Measurements from ENCODE around the gene DPEP1.
"Not testable (repeated sequence)": the region's sequence is repeated elsewhere in the genome, so short reads cannot be mapped to it uniquely, and the experiment has no call there.

Gene DPEP1

DNA sequence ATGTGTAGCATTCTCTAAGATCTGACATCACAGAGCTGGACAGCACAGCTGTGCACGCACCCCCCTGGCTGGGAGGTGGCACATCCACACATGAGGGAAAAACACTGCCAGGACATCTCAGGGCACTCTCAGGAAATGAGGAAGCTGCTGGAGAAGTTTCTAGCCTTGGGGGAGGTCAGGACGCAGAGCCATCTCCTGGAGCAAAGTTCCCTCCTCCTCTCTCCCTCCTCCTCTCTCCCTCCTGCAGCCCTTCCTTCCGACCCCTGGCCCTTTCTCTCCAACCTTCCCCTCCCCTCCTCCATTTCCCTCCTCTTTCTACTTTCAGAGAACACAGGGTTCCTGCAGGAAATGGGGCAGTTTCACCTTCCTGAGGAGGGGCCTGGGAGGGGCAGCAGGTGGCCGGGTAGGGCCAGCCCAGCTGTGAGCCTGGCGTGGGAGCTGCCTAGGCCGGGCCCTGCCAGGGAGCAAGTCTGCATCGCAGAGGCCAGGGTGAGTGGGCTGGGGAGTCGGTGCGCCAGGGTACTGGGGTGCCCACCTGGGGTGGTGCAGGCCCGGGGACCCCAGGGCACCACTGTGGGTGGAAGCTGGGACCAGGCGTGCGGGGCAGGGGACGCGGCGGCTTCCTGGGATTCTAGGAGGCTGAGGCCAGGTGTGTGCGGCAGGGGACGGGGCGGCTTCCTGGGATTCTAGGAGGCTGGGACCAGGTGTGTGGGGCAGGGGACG lies at the start of gene DPEP1:
Gene DPEP1 (plus strand): TSS at position 412 of the 723 bp plus-strand sequence. CDS start 16,769 bp downstream, outside the sequence.
- DNase-seq (ENCODE audit: low read depth): no peak

DNA sequence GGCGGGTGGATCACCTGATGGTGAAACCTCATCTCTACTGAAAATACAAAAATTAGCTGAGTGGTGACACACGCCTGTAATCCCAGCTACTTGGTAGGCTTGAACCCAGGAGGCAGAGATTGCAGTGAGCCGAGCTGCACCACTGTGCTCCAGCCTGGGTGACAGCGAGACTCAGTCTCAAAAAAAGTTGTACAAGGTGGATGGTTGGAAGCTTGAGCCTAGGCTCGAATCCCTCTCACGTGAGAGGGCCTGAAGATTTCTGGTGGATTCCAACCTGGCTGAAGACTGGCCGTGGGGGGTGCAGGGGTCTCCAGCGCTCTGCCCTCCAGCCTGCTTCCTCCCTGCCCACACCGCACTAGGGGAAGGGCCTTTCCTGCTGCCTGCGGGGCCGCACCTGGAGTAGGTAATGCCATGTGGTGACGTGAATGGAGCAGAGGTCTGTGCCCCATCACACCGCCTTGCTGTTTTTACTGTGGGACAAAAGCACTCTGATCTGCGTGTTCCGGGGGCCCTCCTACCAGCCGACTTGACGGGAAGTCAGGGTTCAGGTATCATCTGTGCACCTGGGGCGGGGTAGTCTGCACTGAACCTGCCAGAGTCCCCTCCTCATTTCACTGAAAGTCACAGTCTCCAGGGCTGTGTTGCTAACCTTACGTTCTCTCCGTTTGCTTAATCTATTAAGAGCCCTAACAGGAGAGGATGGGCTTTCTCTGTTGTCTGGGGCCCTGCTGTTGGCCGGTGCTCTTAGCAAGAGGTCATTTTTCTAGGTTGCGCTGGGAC lies 48.8 kb upstream of the DPEP1 start:
- DNase-seq (ENCODE audit: low read depth): no peak

DNA sequence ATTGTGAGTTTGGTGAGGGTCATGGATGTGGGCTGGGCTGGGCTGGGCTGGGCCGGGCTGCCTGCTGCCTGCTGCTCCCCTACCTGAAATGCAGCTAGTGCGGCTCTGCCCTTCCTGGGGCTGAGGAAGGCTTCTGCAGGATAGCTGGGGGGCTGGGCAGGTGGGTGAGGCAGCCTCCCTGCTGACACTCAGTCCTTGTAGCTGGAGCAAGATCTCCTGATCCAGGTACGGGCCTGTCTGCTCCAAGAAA lies 48.3 kb upstream of the DPEP1 start:
- no peak for DNase-seq (ENCODE audit: low read depth)

DNA sequence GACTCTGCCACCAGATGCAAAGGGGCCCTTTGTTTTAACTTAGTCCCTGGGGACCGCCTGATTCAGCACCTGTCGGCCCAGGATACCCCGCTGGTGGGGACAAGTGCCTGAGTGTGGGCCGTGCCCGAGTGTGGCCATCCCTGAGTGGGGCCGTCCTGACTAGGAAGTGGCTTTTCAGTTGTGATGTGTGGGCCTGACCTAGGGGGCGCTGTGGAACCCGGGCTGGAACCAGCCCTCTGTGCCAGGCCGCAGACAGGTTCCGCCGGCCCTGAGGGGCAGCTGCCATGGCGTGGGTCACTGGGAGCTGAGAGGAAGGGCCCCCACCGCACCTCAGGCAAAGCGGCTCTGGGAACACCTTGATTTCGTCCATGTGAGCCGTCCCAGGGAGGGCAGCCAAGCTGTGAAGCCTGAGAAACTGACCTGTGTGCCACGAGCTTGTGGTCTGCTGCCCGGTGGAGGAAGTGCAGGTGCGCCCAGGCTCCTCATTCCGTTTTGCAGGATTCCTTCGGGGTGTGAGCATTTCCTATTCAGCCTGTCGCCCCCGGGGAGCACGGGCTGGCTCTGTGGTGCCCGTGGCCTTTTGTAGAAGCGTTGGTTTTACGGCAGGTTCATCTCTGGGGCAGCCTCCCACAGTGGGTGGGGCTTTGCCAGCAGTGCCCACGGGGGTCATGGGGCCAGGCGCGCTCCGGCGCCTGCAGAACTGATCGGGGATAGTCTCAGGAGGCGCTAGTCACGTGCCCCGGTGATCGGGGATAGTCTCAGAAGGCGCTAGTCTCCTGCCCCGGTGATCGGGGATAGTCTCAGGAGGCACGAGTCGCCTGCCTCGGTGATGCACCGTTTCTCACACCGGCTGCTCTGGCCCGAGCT lies 47.7 kb upstream of the DPEP1 start:
- DNase-seq (ENCODE audit: low read depth): no peak

- no peak for DNase-seq (ENCODE audit: low read depth)
Measured at GRCh38 chr16:89567656-89568594, 45.5 kb upstream of the DPEP1 start.

- no peak for DNase-seq (ENCODE audit: low read depth)
Measured at GRCh38 chr16:89569506-89570341, 43.7 kb upstream of the DPEP1 start.

DNA sequence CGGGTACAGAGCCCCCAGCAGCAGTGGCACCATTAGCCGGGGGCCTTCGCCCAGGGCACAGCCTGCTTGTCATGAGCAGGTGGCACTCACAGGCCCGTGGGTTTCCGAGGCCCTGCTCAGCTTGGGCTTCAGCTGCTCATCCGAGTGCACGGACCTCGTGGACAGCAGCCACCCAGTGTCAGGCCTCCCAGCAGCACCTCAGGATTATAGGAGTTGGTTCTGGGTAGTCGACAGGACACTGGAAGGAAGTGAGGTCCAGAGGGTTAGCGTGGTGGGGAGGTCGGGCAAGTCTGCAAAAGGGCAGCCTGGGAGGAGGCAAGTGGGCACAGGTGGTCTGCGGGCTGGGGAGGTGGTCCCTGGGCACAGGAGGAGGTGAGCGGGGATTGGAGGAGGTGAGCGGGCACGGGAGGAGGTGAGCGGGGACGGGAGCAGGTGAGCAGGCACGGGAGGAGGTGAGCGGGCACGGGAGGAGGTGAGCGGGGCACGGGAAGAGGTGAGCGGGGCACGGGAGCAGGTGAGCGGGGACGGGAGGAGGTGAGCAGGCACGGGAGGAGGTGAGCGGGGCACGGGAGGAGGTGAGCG lies 43.0 kb upstream of the DPEP1 start:
- no peak for DNase-seq (ENCODE audit: low read depth)

DNA sequence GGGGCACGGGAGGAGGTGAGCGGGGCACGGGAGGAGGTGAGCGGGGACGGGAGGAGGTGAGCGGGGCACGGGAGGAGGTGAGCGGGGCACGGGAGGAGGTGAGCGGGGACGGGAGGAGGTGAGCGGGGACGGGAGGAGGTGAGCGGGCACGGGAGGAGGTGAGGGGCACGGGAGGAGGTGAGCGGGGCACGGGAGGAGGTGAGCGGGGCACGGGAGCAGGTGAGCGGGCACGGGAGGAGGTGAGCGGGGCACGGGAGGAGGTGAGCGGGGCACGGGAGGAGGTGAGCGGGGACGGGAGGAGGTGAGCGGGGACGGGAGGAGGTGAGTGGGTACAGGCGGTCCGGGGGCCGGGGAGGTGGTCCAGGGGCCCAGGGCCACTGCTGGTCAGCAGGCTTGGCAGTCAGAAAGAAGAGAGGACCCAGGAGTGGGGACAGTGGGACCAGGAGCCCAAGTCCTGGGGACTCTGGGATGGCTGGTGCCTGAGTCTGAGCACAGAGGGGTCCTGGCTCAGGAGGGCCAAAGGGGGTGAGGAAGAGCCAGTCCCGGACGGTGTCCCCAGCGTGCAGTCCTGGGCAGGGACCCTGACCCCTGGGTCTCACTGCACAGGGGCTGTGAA lies 42.4 kb upstream of the DPEP1 start:
- DNase-seq (ENCODE audit: low read depth): not testable (repeated sequence)

DNA sequence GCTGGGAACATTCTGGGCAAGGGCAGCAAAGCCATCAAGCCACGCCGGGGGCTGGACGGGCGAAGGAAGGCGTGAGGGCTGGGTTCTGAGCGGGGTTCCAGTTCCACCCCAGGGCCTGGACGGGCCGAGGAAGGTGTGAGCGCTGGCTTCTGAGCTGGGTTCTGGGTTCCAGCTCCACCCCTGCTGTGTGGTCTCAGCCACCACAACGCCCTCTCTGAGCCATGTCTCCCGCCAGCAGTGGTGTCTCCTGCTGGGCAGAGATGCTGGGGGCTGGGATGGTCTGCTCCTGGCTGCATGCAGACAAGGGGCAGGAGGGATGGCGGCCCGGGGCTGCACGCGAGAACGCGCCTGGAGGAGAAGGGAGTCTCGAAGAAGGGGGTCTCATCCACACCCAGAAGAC lies 41.8 kb upstream of the DPEP1 start:
- no peak for DNase-seq (ENCODE audit: low read depth)

GRCh38 chr16:89572073-89572484 lies 41.4 kb upstream of the DPEP1 start:
- DNase-seq (ENCODE audit: low read depth): no peak

- no peak for DNase-seq (ENCODE audit: low read depth)
Measured at GRCh38 chr16:89572485-89573205, 40.8 kb upstream of the DPEP1 start.

DNA sequence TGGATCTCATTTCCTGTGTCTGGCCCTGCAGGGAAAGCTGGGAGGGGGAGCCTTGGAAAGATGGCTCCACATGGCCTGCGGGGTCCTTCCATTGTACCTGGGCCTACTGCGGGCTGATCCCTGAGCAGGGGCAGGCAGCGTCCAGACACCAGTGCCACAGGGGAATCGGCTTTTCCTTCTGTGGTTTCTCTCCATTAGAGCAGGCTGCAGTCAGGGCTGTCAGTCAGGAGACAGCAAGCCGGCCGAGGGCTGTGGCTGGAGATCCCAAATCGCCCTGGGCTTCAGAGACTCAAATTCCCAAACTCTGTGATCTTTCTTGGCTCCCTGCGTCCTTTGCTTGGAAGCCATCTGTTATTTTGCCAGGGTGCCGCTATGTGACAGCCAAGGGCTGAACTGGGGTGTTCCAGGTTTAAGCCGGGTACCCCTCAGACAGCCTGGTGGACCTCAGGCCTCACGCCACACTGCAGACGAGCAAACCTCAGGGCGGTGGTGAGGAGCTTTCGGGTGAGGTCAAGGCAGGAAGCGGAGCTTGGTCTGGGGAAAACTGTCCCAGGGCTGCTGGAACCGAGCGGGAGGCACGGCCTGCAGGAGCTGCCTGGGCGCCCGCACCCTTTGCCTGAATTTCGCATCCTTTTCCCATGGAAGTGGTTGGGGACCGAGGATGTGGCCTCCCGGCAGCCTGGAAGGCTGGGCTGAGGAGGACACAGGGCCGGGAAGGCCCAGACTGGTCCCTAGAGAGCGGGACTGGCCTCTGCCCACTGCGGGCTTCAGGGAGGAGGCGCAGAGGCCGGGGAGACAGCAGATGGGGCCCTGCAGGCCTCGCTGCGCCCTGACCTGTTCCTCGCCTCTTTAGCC lies 39.4 kb upstream of the DPEP1 start:
- DNase-seq (ENCODE audit: low read depth): no peak

GRCh38 chr16:89574681-89575246 lies 38.7 kb upstream of the DPEP1 start:
- DNase-seq (ENCODE audit: low read depth): no peak

DNA sequence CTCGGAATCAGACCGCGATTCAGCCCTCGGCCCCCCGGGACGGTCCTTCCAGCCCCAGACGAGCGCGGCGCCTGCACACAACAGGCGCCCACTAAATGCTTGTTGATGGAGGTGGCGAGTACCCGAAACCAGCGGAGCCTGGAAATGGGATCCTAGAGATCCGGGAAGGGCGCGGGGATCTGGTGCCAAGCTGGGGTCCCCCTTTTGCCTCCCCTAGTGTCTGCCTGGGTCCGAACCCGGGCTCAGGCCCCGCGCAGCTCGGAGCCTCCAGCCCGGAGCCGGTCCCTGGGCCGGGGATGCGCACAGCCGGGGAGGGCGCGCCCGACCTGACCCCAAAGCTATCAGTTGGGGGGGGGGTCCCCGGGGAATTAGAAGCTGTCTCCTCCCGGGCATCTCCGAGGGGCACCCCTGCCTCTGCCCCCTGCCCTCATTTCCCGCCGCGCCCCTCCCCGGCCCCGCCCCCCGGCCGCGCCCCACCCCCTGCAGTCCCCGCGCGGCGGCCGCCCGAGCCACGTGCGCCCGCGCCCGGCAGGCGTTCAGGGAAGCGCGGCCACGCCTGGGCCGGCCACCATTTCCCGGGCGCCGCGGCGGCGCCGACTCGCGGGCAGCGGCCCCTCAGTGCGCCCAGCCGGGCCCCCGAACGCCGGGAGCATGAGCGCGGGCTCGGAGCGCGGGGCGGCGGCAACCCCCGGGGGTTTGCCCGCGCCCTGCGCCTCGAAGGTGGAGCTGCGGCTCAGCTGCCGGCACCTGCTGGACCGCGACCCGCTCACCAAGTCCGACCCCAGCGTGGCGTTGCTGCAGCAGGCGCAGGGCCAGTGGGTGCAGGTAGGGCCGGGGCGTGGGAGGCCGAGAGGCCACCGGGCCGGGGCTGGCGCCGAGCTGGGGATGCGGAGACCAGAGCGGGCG lies 37.9 kb upstream of the DPEP1 start, which contains the start of gene CPNE7:
Gene CPNE7 (plus strand): TSS at position 512 of the 906 bp plus-strand sequence. CDS start 140 bp downstream, at position 652.
- DNase-seq (ENCODE audit: low read depth): no peak

DNA sequence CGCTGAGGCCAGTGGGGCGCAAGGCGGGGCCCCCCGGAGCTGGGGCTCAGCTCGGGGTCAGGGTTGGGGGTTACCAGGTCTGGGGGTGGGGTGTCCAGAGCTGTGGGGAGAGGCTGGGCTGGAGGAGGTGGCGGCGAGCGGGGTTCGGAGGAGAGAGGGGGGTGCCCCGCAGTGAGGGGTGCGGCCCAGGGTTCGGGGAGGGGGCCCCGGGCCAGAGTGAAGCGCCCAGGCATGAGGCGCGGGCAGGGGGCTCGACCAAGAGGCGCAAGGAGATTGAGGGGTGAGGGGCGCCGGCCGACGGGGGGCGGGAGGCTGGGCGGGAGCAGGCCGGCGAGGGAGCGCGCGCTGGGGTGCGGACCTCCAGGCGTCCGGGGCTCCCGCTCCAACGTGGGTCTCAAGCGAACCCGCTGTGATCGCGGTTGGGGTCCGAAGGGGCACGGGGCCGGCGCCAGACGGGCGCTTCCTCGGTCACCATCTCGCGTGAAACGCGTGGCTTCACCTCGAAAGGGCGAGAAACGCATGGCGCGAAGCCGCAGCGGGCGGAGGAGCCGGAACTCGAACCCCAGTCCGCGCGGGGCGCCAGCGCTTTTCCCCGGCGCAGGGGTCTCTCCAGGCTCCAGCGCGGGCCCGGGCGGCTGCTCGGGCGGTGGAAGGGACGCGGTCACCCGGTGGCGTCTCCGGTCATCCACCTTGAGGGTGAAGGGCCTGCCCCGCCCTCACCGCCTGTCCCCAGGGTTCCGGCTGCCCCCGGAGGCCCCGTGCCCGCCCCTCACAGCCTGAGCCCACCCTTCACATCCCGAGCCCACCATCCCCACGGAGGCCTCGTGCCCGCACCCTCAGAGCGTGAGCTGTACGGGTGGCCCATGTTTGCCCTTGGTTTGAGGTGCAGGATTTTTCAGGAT lies 37.0 kb upstream of the DPEP1 start:
- no peak for DNase-seq (ENCODE audit: low read depth)
